GM19238 (cell line): Measurements from ENCODE around the gene CREBBP.
"Not testable (repeated sequence)": the region's sequence is repeated elsewhere in the genome, so short reads cannot be mapped to it uniquely, and the experiment has no call there.

ENCODE experiments used
- DNase-seq: peaks from one replicate; pipeline ENCODE4 v3.0.0; 2011; ENCODE audit warnings: low spot score; ENCODE audit not compliant: insufficient read length

Gene CREBBP

DNA sequence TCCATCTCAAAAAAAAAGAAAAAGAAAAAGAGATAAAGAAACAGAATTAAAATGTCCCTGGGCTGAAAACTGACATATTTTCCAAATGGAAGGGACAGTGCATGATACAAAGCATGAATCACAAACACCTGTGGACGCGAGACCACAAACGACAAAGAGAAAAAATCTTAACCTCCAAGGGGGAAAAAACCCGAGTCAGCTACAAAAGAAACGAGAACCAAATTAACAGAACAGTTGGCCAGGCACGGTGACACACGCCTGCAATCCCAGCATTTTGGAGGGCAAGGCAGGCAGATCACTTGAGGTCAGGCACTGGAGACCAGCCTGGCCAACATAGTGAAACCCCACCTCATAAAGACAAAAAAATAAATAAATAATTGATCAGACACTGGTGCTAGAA, 165.1 kb downstream of the CREBBP start:
- no peak for DNase-seq

- DNase-seq: not testable (repeated sequence)
Observed at GRCh38 chr16:3714378-3714777, 166.1 kb downstream of the CREBBP start.

- no peak for DNase-seq
Observed at GRCh38 chr16:3713587-3714242, 166.8 kb downstream of the CREBBP start.

GRCh38 chr16:3712861-3713372, 167.6 kb downstream of the CREBBP start:
- DNase-seq: no peak

- DNase-seq: no peak
Observed at GRCh38 chr16:3706253-3707012, 174.1 kb downstream of the CREBBP start.

GRCh38 chr16:3702082-3702481, 178.4 kb downstream of the CREBBP start:
- no peak for DNase-seq

DNA sequence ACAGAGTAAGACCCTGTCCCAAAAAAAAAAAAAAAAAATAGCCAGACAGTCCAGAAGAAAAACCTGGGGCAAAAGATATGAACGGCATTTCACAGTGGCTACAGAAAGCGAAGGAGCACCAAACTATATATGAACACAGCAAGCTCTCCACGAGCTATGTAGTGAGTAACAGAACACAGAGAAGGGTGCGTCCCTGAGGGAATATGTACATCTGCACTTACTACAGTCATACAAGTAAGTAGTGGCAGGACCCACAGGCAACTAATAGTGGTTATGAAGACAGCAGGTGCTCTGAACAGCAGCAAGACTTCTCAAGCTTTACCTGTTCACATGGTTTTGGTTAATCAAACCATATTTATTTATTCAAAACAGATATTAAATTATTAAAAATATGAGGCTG, 179.0 kb downstream of the CREBBP start:
- DNase-seq: no peak

DNA sequence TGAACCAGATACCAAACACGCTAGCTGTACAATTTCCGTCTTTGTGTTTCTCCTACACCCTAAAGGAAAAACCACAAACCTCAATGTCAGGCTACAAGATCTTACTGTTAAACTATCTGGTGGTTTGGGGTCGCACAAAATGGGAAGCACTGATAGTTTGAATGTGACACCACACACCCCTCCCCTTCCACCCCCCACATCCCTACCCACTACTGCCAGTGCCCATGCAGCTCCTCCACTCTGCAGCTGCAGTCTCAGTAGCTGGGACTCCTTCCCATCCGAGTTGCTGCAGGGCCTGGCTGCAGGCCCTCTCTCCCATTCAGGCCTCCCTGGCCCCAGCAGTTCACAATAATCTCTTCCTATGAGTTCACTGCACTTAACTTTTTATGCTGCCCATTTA, 181.6 kb downstream of the CREBBP start:
- DNase-seq: no peak

- no peak for DNase-seq
Observed at GRCh38 chr16:3696425-3697218, 183.9 kb downstream of the CREBBP start.

DNA sequence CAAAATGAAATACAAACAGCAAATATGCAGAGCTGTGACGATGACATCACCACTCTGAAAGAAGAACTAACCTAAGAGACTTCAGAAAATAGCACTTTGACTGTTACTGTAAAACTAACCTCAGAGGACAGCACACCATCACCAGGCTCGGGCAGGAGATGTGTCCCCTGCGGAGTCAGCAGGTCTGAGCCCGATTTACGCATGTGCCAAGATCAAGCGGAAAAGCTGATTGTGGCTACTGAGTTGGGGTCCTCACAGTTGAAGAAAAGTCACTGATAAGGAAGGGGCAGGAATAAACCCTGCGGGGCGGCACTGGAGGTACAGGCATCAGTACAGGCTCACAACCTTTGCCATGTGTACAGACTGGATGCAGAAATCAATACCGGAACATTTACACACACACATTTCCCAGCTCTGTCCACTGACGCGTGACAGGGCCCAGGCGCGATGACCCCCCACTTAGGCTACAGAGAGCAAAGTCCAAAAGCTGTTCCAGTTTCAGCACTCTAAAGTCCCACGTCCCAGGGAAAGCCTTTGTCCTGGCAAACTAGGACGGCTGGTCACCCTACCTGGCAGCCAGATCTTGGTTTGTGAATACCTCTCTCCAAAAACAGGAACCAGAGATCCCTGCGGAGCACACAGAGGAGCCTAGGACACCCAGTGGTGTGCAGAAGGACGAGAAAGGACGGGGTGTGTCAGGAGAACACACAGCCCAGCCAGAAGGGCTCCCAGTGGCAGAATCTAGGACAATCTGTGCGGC, 184.7 kb downstream of the CREBBP start:
- DNase-seq: no peak

GRCh38 chr16:3694051-3694450, 186.5 kb downstream of the CREBBP start:
- no peak for DNase-seq

DNA sequence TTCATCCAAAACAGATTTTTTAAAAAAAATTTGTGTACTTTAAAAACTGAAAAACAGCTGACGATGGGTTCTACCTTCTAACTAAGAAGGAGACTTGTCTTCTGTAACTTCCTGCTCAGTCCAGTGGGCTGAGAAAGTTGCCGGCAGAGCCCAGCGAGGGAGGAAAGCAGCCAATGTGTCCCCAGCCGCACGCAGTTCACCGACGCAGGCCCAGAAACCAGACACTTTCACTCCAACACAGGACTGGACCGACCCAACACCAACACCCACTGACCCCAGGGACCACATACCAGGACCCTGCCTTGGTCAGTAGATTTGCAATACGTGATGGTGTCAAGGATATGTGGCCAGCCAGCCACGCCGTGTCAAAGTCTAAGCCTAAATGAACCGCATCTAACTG, 188.8 kb downstream of the CREBBP start:
- DNase-seq: no peak

DNA sequence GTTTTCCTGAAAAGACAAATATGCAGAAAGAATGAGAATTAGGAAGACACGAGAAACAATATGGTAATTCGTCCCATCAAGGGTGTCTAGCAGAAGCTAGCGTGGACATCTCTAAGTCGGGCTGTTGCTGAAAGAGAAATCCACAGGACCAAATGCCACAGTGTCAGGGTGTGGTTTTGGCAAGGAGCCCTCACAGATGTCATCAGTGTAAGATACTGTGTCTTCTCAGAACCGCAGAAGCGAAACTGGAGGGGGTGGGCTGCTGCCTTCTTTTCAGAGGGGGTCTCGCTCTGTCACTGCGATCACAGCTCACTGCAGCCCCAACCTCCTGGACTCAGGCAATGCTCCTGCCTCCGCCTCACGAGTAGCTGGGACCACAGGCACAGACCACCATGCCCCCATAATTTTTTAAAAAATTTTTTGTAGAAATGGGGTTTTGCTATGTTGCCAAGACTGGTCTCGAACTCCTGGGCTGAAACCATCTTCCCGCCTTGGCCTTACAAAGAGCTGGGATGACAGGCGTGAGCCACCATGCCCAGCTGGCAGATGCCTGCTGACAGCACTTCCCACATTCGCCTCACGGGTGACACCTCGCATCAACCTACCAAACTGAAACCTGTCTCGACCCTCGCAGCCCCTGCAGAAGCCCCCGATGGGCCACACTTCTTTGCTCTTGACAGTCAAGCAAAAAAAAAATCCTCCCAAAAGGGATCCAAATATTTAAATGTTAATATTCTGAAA, 189.4 kb downstream of the CREBBP start:
- no peak for DNase-seq

GRCh38 chr16:3690470-3690928, 190.0 kb downstream of the CREBBP start:
- peak; percentile 84 for DNase-seq

DNA sequence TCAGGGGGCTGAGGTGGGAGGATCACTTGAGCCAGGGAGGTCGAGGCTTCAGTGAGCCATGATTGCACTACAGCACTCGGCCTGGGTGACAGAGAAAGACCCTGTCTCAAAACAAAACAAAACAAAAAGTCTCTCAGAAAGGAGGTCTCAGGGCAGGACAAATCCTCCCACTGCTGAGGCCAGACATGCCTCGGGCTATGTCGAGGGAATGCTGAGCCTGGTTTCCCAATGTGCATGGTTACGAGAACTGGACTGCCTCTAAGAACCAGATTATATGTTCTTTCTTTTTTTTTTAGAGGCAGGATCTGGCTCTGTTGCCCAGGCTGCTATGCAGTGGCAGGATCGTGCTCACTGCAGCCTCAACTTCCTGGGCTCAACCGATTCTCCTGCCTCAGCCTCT, 190.8 kb downstream of the CREBBP start:
- DNase-seq: no peak

GRCh38 chr16:3687792-3688191, 192.7 kb downstream of the CREBBP start:
- DNase-seq: no peak

DNA sequence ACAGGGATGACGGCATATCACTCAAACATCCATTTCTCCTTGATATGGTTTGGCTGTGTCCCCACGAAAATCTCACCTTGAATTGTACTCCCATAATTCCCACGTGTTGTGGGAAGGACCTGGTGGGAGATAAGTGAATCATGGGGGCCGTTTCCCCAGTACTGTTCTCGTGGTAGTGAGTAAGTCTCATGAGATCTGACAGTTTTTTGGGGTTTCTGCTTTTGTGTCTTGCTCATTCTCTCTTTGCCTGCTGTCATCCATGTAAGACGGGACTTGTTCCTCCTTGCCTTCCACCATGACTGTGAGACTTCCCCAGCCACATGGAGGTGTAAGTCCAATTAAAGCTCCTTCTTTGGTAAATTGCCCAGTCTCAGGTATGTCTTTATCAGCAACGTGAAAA, 193.5 kb downstream of the CREBBP start:
- no peak for DNase-seq

DNA sequence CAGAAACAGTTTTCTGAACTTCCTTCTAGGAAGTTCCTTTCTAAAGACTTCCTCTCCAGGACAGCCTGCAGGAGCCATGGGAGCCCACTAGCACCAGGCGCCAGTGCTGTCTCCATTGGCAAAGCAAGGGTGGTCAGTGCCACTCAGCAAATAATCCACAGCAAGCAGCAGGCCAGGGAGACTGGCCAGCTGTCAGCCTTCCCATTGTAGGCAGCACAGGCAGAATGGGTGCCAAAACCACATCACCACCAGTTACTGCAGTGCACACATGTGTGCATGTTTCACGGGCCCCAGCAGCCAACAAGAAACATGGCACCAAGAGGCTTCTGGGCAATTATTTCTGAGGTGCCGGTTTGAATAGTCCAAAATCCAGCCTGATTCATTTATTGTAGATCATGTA, 199.3 kb downstream of the CREBBP start:
- no peak for DNase-seq

DNA sequence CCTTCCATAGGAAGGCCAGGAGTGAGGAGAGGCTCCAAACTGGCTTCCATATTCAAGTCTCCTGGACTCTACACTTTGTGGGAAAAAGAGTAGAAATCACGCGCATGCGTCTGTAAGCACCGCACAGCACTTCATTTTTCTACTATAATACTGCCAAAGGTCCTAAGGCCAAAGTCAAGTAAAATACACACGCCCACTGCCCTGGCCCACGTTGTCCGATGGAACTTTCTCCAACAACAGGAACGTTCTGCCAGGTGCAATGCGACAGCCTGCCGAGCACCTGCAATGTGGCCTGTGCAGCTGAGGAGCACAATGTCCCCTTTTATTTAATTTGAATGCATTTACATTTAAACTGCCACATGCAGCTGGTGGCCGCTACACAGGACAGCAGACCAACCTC, 202.5 kb downstream of the CREBBP start:
- no peak for DNase-seq

DNA sequence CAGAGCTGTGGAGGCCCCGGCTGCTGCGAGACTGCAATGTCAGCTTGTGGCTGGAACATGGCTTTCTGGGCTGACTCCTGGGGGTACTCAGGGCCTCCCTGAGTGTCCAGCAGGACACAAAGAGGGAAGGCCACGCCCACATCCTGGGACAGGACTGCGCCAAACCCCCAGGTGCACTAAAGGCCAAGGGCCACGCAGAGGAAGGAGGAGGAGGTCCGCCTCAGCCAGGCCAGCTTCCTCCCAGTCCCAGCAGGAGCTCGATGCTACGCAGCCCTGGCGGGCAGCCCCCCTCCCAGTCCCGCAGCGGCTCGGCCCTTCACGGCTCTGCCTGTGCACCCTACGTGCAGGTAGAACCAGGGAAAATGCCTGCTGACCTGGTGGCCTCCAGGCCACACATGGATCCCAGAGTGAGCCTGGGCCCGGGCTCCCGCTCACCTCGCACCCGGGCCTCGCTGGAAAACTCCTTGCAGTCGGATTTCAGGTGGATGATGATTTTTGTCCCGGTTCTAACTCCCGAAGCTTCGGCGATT, 204.8 kb downstream of the CREBBP start:
- DNase-seq: no peak
